Measurements from ENCODE around the gene ANKRD10. TPM values are rescaled to one million over a fixed set of nuclear protein-coding genes. Genes with fewer than 3 reads are reported as not detected.

ANKRD10 gene
- total RNA-seq, 1 donor from 2014 or later: 157 TPM

GRCh38 chr13:110830800-110831371, 84.0 kb downstream of the ANKRD10 start:
- Histone ChIP-seq H3K36me3 (ENCODE audit: insufficient read depth, low read length) (no peaks in the 10 kb centered on the region), H3K9me3 (ENCODE audit: insufficient read depth, low read depth, low read length) (no peaks in the 10 kb centered on the region), H3K9ac (ENCODE audit: low read length) (no peak overlapping the region), H3K4me2 (ENCODE audit: low read length) (no peak overlapping the region), H3K4me3 (ENCODE audit: insufficient read depth, low read depth, low read length) (no peak overlapping the region), H3K79me2 (ENCODE audit: insufficient read depth, low read length) (no peaks in the 10 kb centered on the region), H3K27ac (ENCODE audit: low read depth, low read length) (no peak overlapping the region), H4K20me1 (ENCODE audit: insufficient read depth, low read length) (no peaks in the 10 kb centered on the region), H3K27me3 (ENCODE audit: insufficient read depth, low read length) (peaks cover 10% of the 10 kb centered on the region), H3K4me1 (ENCODE audit: insufficient read depth, low read length) (peaks cover 4% of the 10 kb centered on the region), H2AFZ (ENCODE audit: low read depth, low read length) (no peak overlapping the region)
- no peak overlapping the region for H3K4me3 Mint-ChIP-seq (ENCODE audit: unreplicated experiment)
- no peak overlapping the region for H3K27ac Mint-ChIP-seq (ENCODE audit: unreplicated experiment)
- DNase-seq (ENCODE audit: low read depth) (no peak), FAIRE-seq (no peak)
- TF ChIP-seq CTCF (IDR thresholded peaks at IDR 0.05; ENCODE audit: insufficient read depth, low read depth, low read length): no peak
- no peak for TF ChIP-seq EZH2 (IDR thresholded peaks at IDR 0.05; ENCODE audit: insufficient read depth, low read length)
- no peaks in the 10 kb centered on the region for H3K36me3 Mint-ChIP-seq (ENCODE audit: low read depth, unreplicated experiment)
- H3K9me3 Mint-ChIP-seq (ENCODE audit: unreplicated experiment): no peaks in the 10 kb centered on the region
- H3K27me3 Mint-ChIP-seq (ENCODE audit: low read depth, unreplicated experiment): peaks cover 22% of the 10 kb centered on the region
- H3K4me1 Mint-ChIP-seq (ENCODE audit: low read depth, unreplicated experiment): peaks cover 5% of the 10 kb centered on the region

- H3K4me2 ChIP-seq (ENCODE audit: low read length): no peak overlapping the region
- H3K79me2 ChIP-seq (ENCODE audit: insufficient read depth, low read length): no peaks in the 10 kb centered on the region
- no peak overlapping the region for H3K4me3 ChIP-seq (ENCODE audit: insufficient read depth, low read depth, low read length)
- Mint-ChIP-seq H3K36me3 (ENCODE audit: low read depth, unreplicated experiment) (no peaks in the 10 kb centered on the region), H3K27me3 (ENCODE audit: low read depth, unreplicated experiment) (peaks cover 25% of the 10 kb centered on the region), H3K4me3 (ENCODE audit: unreplicated experiment) (no peak overlapping the region), H3K4me1 (ENCODE audit: low read depth, unreplicated experiment) (no peaks in the 10 kb centered on the region), H3K27ac (ENCODE audit: unreplicated experiment) (no peak overlapping the region), H3K9me3 (ENCODE audit: unreplicated experiment) (no peaks in the 10 kb centered on the region)
- H3K4me1 ChIP-seq (ENCODE audit: insufficient read depth, low read length): no peaks in the 10 kb centered on the region
- H3K27me3 ChIP-seq (ENCODE audit: insufficient read depth, low read length): peaks cover 9% of the 10 kb centered on the region
- no peak for TF ChIP-seq EZH2 (IDR thresholded peaks at IDR 0.05; ENCODE audit: insufficient read depth, low read length)
- no peak for TF ChIP-seq CTCF (IDR thresholded peaks at IDR 0.05; ENCODE audit: insufficient read depth, low read depth, low read length)
- no peaks in the 10 kb centered on the region for H4K20me1 ChIP-seq (ENCODE audit: insufficient read depth, low read length)
- H3K27ac ChIP-seq (ENCODE audit: low read depth, low read length): no peak overlapping the region
- FAIRE-seq (no peak), DNase-seq (ENCODE audit: low read depth) (no peak)
- H3K9ac ChIP-seq (ENCODE audit: low read length): no peak overlapping the region
- H2AFZ ChIP-seq (ENCODE audit: low read depth, low read length): no peak overlapping the region
- no peaks in the 10 kb centered on the region for H3K36me3 ChIP-seq (ENCODE audit: insufficient read depth, low read length)
- no peaks in the 10 kb centered on the region for H3K9me3 ChIP-seq (ENCODE audit: insufficient read depth, low read depth, low read length)
These were observed 84.5 kb downstream of the ANKRD10 start for GRCh38 chr13:110830331-110830730.

- TF ChIP-seq EZH2 (IDR thresholded peaks at IDR 0.05; ENCODE audit: insufficient read depth, low read length): no peak
- no peak for TF ChIP-seq CTCF (IDR thresholded peaks at IDR 0.05; ENCODE audit: insufficient read depth, low read depth, low read length)
- Histone ChIP-seq H3K4me2 (ENCODE audit: low read length) (no peak overlapping the region), H3K79me2 (ENCODE audit: insufficient read depth, low read length) (no peaks in the 10 kb centered on the region), H3K4me1 (ENCODE audit: insufficient read depth, low read length) (no peaks in the 10 kb centered on the region), H3K9me3 (ENCODE audit: insufficient read depth, low read depth, low read length) (no peaks in the 10 kb centered on the region), H4K20me1 (ENCODE audit: insufficient read depth, low read length) (no peaks in the 10 kb centered on the region), H2AFZ (ENCODE audit: low read depth, low read length) (no peak overlapping the region), H3K36me3 (ENCODE audit: insufficient read depth, low read length) (no peaks in the 10 kb centered on the region), H3K27me3 (ENCODE audit: insufficient read depth, low read length) (peaks cover 5% of the 10 kb centered on the region), H3K27ac (ENCODE audit: low read depth, low read length) (no peak overlapping the region), H3K4me3 (ENCODE audit: insufficient read depth, low read depth, low read length) (no peak overlapping the region), H3K9ac (ENCODE audit: low read length) (no peak overlapping the region)
- no peak for FAIRE-seq
- Mint-ChIP-seq H3K4me3 (ENCODE audit: unreplicated experiment) (no peak overlapping the region), H3K36me3 (ENCODE audit: low read depth, unreplicated experiment) (no peaks in the 10 kb centered on the region), H3K27me3 (ENCODE audit: low read depth, unreplicated experiment) (peaks cover 25% of the 10 kb centered on the region), H3K27ac (ENCODE audit: unreplicated experiment) (no peak overlapping the region), H3K4me1 (ENCODE audit: low read depth, unreplicated experiment) (no peaks in the 10 kb centered on the region), H3K9me3 (ENCODE audit: unreplicated experiment) (no peaks in the 10 kb centered on the region)
- DNase-seq (ENCODE audit: low read depth): no peak
These were observed 85.4 kb downstream of the ANKRD10 start for GRCh38 chr13:110829486-110829885.
